K562 (cell line): ENCODE data around the gene SOS2. TPM values are rescaled to one million over a fixed set of nuclear protein-coding genes. Genes with fewer than 3 reads are reported as not detected.

Experiments used
- ATAC-seq: fragments of 200-7000 bp; cut with Tn5 transposase; 3 replicates; pipeline ENCODE4 v1.9.1; 2020; ENCODE audit warnings: moderate library complexity
- BruUV-seq: library from RNA; stranded (reverse); fragments of 400-500 nt; replicated peaks from 2 replicates; lab custom pipeline; 2021; lab: Mats Ljungman, UMichigan
- CTCF ChIA-PET: fragments of 300-600 bp; formaldehyde crosslinking; extraction: SDS; loops from one replicate; lab custom pipeline; 2021; ENCODE audit warnings: low intra/inter-chr PET ratio; lab: Yijun Ruan, JAX
- POLR2A ChIA-PET: fragments of 300-600, 350-650 bp; sonication (Branson Sonifier 250); formaldehyde crosslinking; extraction: SDS; loops from one replicate; lab custom pipeline; 2021; ENCODE audit warnings: antibody characterized with exemption, inconsistent platforms; lab: Yijun Ruan, JAX
- DNase-seq, 4 experiments: peaks; one replicate each; pipeline versions ENCODE4 v3.0.0 to v3.0.0-alpha.2; 2011 to 2018; ENCODE audit warnings: low spot score in 3 of 4, mixed read lengths in 3 of 4; ENCODE audit errors: extremely low read depth in 1 of 4
- FAIRE-seq: peaks from 2 replicates; lab custom pipeline; 2011; peaks lifted over from hg19 to GRCh38; lab: Jason Lieb, UNC
- H2AFZ ChIP-seq: 2 replicates; pipeline ENCODE4 v1.6.0; 2011; ENCODE audit warnings: low read depth, low read length, control low read depth, inconsistent platforms
- H3K27ac ChIP-seq: fragments of 200-600 bp; 3 replicates; pipeline ENCODE4 v1.8.0; 2011; ENCODE audit warnings: low read depth, mild to moderate bottlenecking, control low read depth, inconsistent platforms, low read length, moderate library complexity, mixed read lengths; ENCODE audit errors: extremely low read depth
- H3K27me3 ChIP-seq, 2 experiments: fragments of 300-600 bp in 1 of 2; 2 replicates in 1 of 2; 3 replicates in 1 of 2; pipeline versions ENCODE4 v1.6.0 to v1.8.0; 2011; ENCODE audit warnings: inconsistent platforms in 2 of 2, low read length in 2 of 2, mild to moderate bottlenecking in 1 of 2, mixed read lengths in 1 of 2, moderate library complexity in 1 of 2; ENCODE audit not compliant: control insufficient read depth in 2 of 2, insufficient read depth in 2 of 2
- H3K36me3 ChIP-seq: fragments of 300-600 bp; 3 replicates; pipeline ENCODE4 v1.8.0; 2011; ENCODE audit warnings: mild to moderate bottlenecking, low read length, inconsistent platforms; ENCODE audit not compliant: control insufficient read depth, insufficient read depth
- H3K4me1 ChIP-seq, 2 experiments: fragments of 200-600 bp in 1 of 2; replicated peaks in 1 of 2; 2 replicates in 1 of 2; 3 replicates in 1 of 2; pipeline versions ENCODE4 v1.5.1 to v1.8.0; 2011; ENCODE audit warnings: inconsistent platforms in 2 of 2, low read length in 2 of 2, mild to moderate bottlenecking in 1 of 2, mixed read lengths in 1 of 2, moderate library complexity in 1 of 2; ENCODE audit not compliant: control insufficient read depth in 2 of 2, insufficient read depth in 2 of 2
- H3K4me2 ChIP-seq: 2 replicates; pipeline ENCODE4 v1.6.1; 2011; ENCODE audit warnings: low read length, control low read depth, inconsistent platforms, mixed read lengths; ENCODE audit not compliant: insufficient read depth
- H3K4me3 ChIP-seq: fragments of 200-600 bp; sonication (generic), shearing (Covaris generic); 2 replicates; pipeline ENCODE4 v1.5.1; 2016; ENCODE audit warnings: control low read depth, inconsistent platforms
- H3K79me2 ChIP-seq: fragments of 200-600 bp; 3 replicates; pipeline ENCODE4 v1.8.0; 2011; ENCODE audit warnings: low read length, inconsistent platforms; ENCODE audit not compliant: control insufficient read depth, insufficient read depth
- H3K9ac ChIP-seq, 2 experiments: 2 replicates each; pipeline versions ENCODE4 v1.6.0 to v1.6.1; 2011; ENCODE audit warnings: low read depth in 2 of 2, low read length in 2 of 2, control low read depth in 1 of 2, inconsistent platforms in 1 of 2, mild to moderate bottlenecking in 1 of 2, mixed read lengths in 1 of 2; ENCODE audit not compliant: insufficient read depth in 1 of 2
- H3K9me1 ChIP-seq: one replicate; pipeline ENCODE4 v1.6.0; 2011; ENCODE audit warnings: inconsistent platforms, mild to moderate bottlenecking, low read length, moderate library complexity; ENCODE audit not compliant: control insufficient read depth, insufficient read depth
- H3K9me3 ChIP-seq: replicated peaks from 2 replicates; pipeline ENCODE4 v1.5.1; 2011; ENCODE audit warnings: low read depth, low read length, inconsistent platforms; ENCODE audit not compliant: control insufficient read depth, insufficient read depth
- H4K20me1 ChIP-seq: replicated peaks from 2 replicates; pipeline ENCODE4 v1.6.1; 2011; ENCODE audit warnings: low read length, inconsistent platforms, mixed read lengths; ENCODE audit not compliant: control insufficient read depth, insufficient read depth
- FOXM1 ChIP-seq, 2 experiments: fragments of 450-650 bp in 1 of 2; sonication (generic) in 1 of 2; formaldehyde crosslinking in 1 of 2; IDR thresholded peaks; 2 replicates each; pipeline versions ENCODE4 v1.6.1 to v1.9.0; 2017 to 2022; ENCODE audit warnings: low read depth in 2 of 2, mild to moderate bottlenecking in 2 of 2, missing genetic modification reagents in 1 of 2, moderate library complexity in 1 of 2
- PHTF2 ChIP-seq: fragments of 250-450 bp; sonication (Bioruptor Pico); IDR thresholded peaks from 2 replicates; pipeline ENCODE4 v1.5.0; 2021; ENCODE audit warnings: mild to moderate bottlenecking
- POLR2G ChIP-seq: fragments of 200-400 bp; formaldehyde crosslinking; IDR thresholded peaks from 2 replicates; pipeline ENCODE4 v1.6.1; 2017; ENCODE audit warnings: low read depth, mild to moderate bottlenecking, antibody characterized with exemption, low read length, moderate library complexity
- TAL1 ChIP-seq: fragments of 450-650 bp; IDR thresholded peaks from 2 replicates; pipeline ENCODE4 v1.6.1; 2016; ENCODE audit warnings: mild to moderate bottlenecking
- WGBS: fragments of 100-300 bp; shearing (Covaris generic); methylation state at CpG from one replicate; pipeline ENCODE4 v1.1.6; 2016; ENCODE audit warnings: low coverage, mixed read lengths; ENCODE audit not compliant: insufficient coverage; ENCODE audit errors: missing lambda C conversion rate; 5-methylcytosine and 5-hydroxymethylcytosine counted together
- in situ Hi-C: fragments of 300-500 bp; cut with MboI; formaldehyde crosslinking; loops from 4 replicates; pipeline ENCODE4 v1.15.0; 2018; ENCODE audit warnings: inconsistent platforms, mixed read lengths
- intact Hi-C: fragments of 100-400 bp; cut with micrococcal nuclease; formaldehyde crosslinking; loops from 2 replicates; pipeline ENCODE4 v1.14.2; 2022
- polyA plus RNA-seq, 8 experiments: library from polyadenylated mRNA; depleted of rRNA in 4 of 8; stranded (reverse) in 5 of 8; unstranded in 3 of 8; fragments of >200 nt; fragmentation: Nextera tagmentation in 2 of 8; fragmentation: Illumina TruSeq in 1 of 8; extraction: Ambion mirVana in 2 of 8; extraction: Trizol in 1 of 8; gene quantifications; 2 replicates each; pipeline versions ENCODE4 v1.2.1 to v1.2.3, GENCODE V29; 2011 to 2014; ENCODE audit warnings: inconsistent platforms in 1 of 8, missing spikeins in 1 of 8
- total RNA-seq, 7 experiments: library from RNA; depleted of rRNA in 6 of 7; stranded (reverse); fragments of >200 nt in 6 of 7; fragmentation: Illumina TruSeq in 2 of 7; extraction: Trizol in 2 of 7; gene quantifications; 2 replicates each; pipeline versions ENCODE4 v1.2.1 to v1.2.3, GENCODE V29; 2011 to 2021; ENCODE audit warnings: low replicate concordance in 1 of 7

SOS2 gene
- total and polyA plus RNA-seq, 9 of the 15 experiments (the other 6 are each of a cell fraction or from before 2014, with no cell fraction given) = 2.2 to 13.1 (median 10.5) TPM

- H4K20me1 ChIP-seq = no peaks in the 10 kb centered on the region
- H3K4me3 ChIP-seq = no peak overlapping the region
- H3K9ac ChIP-seq = no peak overlapping the region
- ChIA-PET CTCF (no interaction called here), POLR2A (interaction anchor here (0.6 kb wide), 1 partner anchor 9 kb away, joined by 3 read pairs; no protein-coding TSS in a partner anchor)
- ATAC-seq (no peak), FAIRE-seq (no peak), DNase-seq (no peak)
- no TSS peak for BruUV-seq
- H3K4me1 ChIP-seq = no peaks in the 10 kb centered on the region
- in situ Hi-C loops = no loop called here
- H3K9me3 ChIP-seq = no peaks in the 10 kb centered on the region
- no peak overlapping the region for H2AFZ ChIP-seq
- peaks cover 2% of the 10 kb centered on the region; the same call in 1 of the 3 replicates for H3K36me3 ChIP-seq
- no peak overlapping the region for H3K27ac ChIP-seq
- no peak for TF ChIP-seq POLR2G
- no peak overlapping the region for H3K4me2 ChIP-seq
- no peaks in the 10 kb centered on the region for H3K27me3 ChIP-seq
- H3K9me1 ChIP-seq = no peaks in the 10 kb centered on the region
- H3K79me2 ChIP-seq = no peaks in the 10 kb centered on the region
- intact Hi-C loops = no loop called here
Observed at GRCh38 chr14:50265029-50265428, 33.7 kb upstream of the SOS2 start.

GRCh38 chr14:50263321-50263720 is 31.9 kb upstream of the SOS2 start:
- H3K4me2 ChIP-seq = no peak overlapping the region
- ChIA-PET CTCF (no interaction called here), POLR2A (no interaction called here)
- TF ChIP-seq TAL1 (no peak), PHTF2 (no peak), FOXM1 (IDR thresholded peaks at IDR 0.05; ENCODE audit: low read depth) (no peak), FOXM1 (CRISPR knock-in tag; IDR thresholded peaks at IDR 0.05; ENCODE audit: low read depth) (no peak)
- H3K9ac ChIP-seq = no peak overlapping the region
- no peak overlapping the region for H3K27ac ChIP-seq
- no peak overlapping the region for H2AFZ ChIP-seq
- H3K4me3 ChIP-seq = no peak overlapping the region
- no peak for DNase-seq
- FAIRE-seq = no peak
- H3K36me3 ChIP-seq = peaks cover 2% of the 10 kb centered on the region; the same call in 1 of the 3 replicates
- H3K27me3 ChIP-seq = no peaks in the 10 kb centered on the region
- in situ Hi-C loops (no loop called here), intact Hi-C loops (no loop called here)
- H3K9me1 ChIP-seq = no peaks in the 10 kb centered on the region
- WGBS = 33% methylated on average over 4 of the region's 4 CpGs
- BruUV-seq = no TSS peak
- H3K4me1 ChIP-seq = no peaks in the 10 kb centered on the region
- no peaks in the 10 kb centered on the region for H4K20me1 ChIP-seq
- ATAC-seq = no peak
- no peaks in the 10 kb centered on the region for H3K9me3 ChIP-seq
- no peaks in the 10 kb centered on the region for H3K79me2 ChIP-seq
